Esophagus squamous epithelium (tissue), 4 donors: ENCODE data around the gene ASCL4.

Experiments used
- POLR2A ChIP-seq, 4 donors: fragments of 450-650 bp; IDR thresholded peaks; one replicate each; pipeline ENCODE4 v1.6.1; 2017; ENCODE audit warnings: antibody characterized with exemption in 4 of 4, mild to moderate bottlenecking in 4 of 4, moderate library complexity in 3 of 4
- TF ChIP-seq, protein P1 (sequence below), 6 experiments: fragments of 450-650 bp in 4 of 6; fragments of 200-600 bp in 2 of 6; sonication (generic) in 2 of 6; IDR thresholded peaks; one replicate each; pipeline ENCODE4 v1.5.1; 2016 to 2019; ENCODE audit warnings: antibody characterized with exemption in 6 of 6, mild to moderate bottlenecking in 4 of 6, moderate library complexity in 4 of 6

DNA sequence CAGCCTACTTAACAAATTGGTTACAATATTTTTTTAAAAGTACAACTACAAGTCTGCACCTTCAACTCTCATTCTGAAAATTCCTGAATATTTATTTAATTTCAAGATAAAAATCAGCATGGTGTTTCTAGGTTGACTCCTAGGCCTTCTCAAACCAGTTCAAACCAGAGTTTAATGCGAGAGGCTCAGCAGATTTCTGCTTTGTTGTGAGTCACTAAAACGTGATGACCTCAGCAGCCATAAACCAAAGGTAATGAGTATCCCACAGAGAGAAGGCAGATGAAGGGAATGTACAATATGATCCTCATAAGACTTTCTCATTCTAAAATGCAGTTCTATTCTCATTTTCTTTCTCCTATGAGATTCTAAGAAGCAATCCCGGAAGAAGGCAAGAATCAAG lies 15.1 kb upstream of the ASCL4 start:
- no peak for TF ChIP-seq POLR2A (IDR thresholded peaks at IDR 0.05)
- TF ChIP-seq, protein P1, sequence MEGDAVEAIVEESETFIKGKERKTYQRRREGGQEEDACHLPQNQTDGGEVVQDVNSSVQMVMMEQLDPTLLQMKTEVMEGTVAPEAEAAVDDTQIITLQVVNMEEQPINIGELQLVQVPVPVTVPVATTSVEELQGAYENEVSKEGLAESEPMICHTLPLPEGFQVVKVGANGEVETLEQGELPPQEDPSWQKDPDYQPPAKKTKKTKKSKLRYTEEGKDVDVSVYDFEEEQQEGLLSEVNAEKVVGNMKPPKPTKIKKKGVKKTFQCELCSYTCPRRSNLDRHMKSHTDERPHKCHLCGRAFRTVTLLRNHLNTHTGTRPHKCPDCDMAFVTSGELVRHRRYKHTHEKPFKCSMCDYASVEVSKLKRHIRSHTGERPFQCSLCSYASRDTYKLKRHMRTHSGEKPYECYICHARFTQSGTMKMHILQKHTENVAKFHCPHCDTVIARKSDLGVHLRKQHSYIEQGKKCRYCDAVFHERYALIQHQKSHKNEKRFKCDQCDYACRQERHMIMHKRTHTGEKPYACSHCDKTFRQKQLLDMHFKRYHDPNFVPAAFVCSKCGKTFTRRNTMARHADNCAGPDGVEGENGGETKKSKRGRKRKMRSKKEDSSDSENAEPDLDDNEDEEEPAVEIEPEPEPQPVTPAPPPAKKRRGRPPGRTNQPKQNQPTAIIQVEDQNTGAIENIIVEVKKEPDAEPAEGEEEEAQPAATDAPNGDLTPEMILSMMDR (IDR thresholded peaks at IDR 0.05): no peak
